ENCODE measurements around the gene COX4I1. TPM values are rescaled to one million over a fixed set of nuclear protein-coding genes. Genes with fewer than 3 reads are reported as not detected.
A peak's percentile ranks its signal among the peaks of the same experiment; 100 is the strongest.

The COX4I1 gene
- total and polyA plus RNA-seq, 9 of the 15 experiments (the other 6 are each of a cell fraction or from before 2014, with no cell fraction given): 651 to 2,356 (median 1,032) TPM

- peaks cover 5 to 13% of the 10 kb centered on the region in 2 experiments; a peak in 4 of 5 replicates for H3K4me1 ChIP-seq (replicated peaks in 1 of 2; ENCODE audit: control insufficient read depth in 2 of 2, insufficient read depth in 2 of 2, low read length in 2 of 2)
- CTCF ChIA-PET (ENCODE audit: low intra/inter-chr PET ratio): no interaction called here
- H3K4me2 ChIP-seq (ENCODE audit: insufficient read depth, low read length): no peak overlapping the region
- H4K20me1 ChIP-seq (replicated peaks; ENCODE audit: control insufficient read depth, insufficient read depth, low read length): peaks cover 12% of the 10 kb centered on the region; the same call in 1 of the 2 replicates
- H3K79me2 ChIP-seq (ENCODE audit: control insufficient read depth, insufficient read depth, low read length): peaks cover 98% of the 10 kb centered on the region
- no TSS peak for BruUV-seq (replicated peaks)
- POLR2A ChIA-PET: interaction anchor here (0.5 to 1.2 kb wide), 3 partner anchors 55 to 238 kb away, joined by 3 to 5 read pairs (median 5); no protein-coding TSS in a partner anchor
- no peak overlapping the region for H3K27ac ChIP-seq (ENCODE audit: extremely low read depth, low read depth, low read length)
- peak overlapping the region in 1 of 2 experiments; percentile 43; a peak in 1 of 4 replicates for H3K9ac ChIP-seq (ENCODE audit: insufficient read depth in 1 of 2, low read depth in 2 of 2, low read length in 2 of 2)
- no peak overlapping the region for H3K4me3 ChIP-seq
- FAIRE-seq: no peak
- no peak overlapping the region for H2AFZ ChIP-seq (ENCODE audit: low read depth, low read length)
- peaks cover 8% of the 10 kb centered on the region for H3K9me1 ChIP-seq (ENCODE audit: control insufficient read depth, insufficient read depth, low read length)
- DNase-seq (ENCODE audit: extremely low read depth in 1 of 4, low spot score in 3 of 4): no peak
- in situ Hi-C loops (cut with MboI): no loop called here
- no peaks in the 10 kb centered on the region for H3K9me3 ChIP-seq (replicated peaks; ENCODE audit: control insufficient read depth, insufficient read depth, low read depth, low read length)
- H3K27me3 ChIP-seq (ENCODE audit: control insufficient read depth in 2 of 2, insufficient read depth in 2 of 2, low read length in 2 of 2): no peaks in the 10 kb centered on the region
- ATAC-seq: no peak
- peaks cover 77% of the 10 kb centered on the region for H3K36me3 ChIP-seq (ENCODE audit: control insufficient read depth, insufficient read depth, low read length)
- TF ChIP-seq PCBP2 (IDR thresholded peaks at IDR 0.05; ENCODE audit: low read depth, low read length, poor library complexity, severe bottlenecking): no peak
- TF ChIP-seq FOXP1 (CRISPR knock-in tag; IDR thresholded peaks at IDR 0.05): no peak
- no peak for TF ChIP-seq ARNT (IDR thresholded peaks at IDR 0.05)
- no peak for TF ChIP-seq TFE3 (CRISPR knock-in tag; IDR thresholded peaks at IDR 0.05)
- no peak for TF ChIP-seq POLR2A (conservative IDR thresholded peaks at IDR 0.05)
- 94% methylated on average over 8 of the region's 8 CpGs for WGBS (ENCODE audit: insufficient coverage, low coverage, missing lambda C conversion rate)
- intact Hi-C loops (cut with micrococcal nuclease): no loop called here
These were observed 4.8 kb upstream of the COX4I1 start for GRCh38 chr16:85794696-85795095.
